ENCODE data around the gene CFAP299.

- TF ChIP-seq POLR2AphosphoS5 (IDR thresholded peaks at IDR 0.05) (no peak), CTCF (IDR thresholded peaks at IDR 0.05) (no peak), POLR2A (IDR thresholded peaks at IDR 0.05) (no peak)
Observed at GRCh38 chr4:80306260-80306659, 29.3 kb upstream of the CFAP299 start.
